Placental pericyte (primary cell): Measurements from ENCODE around the gene CTNNA2. TPM values are rescaled to one million over a fixed set of nuclear protein-coding genes. Genes with fewer than 3 reads are reported as not detected.

Experiments used
- small RNA-seq: library from RNA; depleted of rRNA; stranded (forward); fragments of <200 nt; gene quantifications from one replicate; pipeline ENCODE3, GENCODE V24; 2012; ENCODE audit warnings: low replicate concordance
- total RNA-seq: library from RNA; depleted of rRNA; stranded (reverse); fragments of >200 nt; gene quantifications from 2 replicates; pipeline ENCODE4 v1.2.3, GENCODE V29; 2012

Gene CTNNA2
- total RNA-seq: under 0.01 TPM in 1 of 2 replicates, not detected in the other

DNA sequence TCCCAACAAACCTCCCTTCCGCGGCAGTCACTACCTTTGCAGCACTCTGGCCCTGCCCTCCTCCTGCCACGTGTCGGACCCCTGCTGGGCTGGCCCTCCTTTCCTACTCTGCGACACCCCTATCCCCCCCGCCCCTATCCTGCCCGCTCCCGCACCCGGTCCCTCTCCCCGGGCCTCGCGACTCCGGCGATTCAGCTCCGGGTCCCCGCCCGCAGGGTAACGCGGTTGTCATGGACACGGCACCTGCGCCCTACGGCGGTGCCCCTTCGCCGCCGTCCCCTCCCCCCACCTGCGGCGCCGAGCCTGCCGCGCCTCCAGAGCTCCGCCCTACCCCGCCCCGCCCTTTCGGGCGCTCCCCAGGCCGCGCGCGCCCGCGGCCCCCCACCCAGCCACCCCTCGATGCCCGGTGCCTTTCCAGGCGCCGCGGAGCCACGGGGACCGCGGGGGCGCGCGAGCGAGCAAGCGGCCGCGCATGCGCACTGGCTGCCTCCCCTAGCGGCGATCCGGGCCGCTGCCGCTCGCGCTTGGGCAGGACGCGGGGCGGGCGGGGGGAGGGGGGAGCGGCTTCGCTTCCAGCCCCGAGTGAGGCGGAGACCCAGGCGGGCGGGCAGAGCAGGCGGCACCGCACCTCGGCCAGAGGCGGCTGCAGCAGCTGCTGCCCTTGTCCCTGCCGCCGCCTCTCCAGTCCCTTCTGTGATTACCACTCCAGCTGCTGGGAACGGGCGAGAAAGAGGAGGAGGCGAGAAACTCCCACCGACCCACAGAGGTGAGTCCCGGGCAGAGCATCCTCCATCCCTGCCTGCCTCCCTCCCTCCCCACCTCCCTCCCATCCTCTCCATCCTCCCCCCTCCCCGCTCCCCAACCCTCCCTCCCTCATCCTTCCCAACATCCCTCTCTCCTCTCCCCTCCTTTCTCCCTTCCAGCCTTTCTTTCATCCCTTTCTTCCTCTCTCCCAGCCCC, at the start of gene CTNNA2:
Gene CTNNA2 (plus strand): TSS at position 610 of the 960 bp plus-strand sequence.

DNA sequence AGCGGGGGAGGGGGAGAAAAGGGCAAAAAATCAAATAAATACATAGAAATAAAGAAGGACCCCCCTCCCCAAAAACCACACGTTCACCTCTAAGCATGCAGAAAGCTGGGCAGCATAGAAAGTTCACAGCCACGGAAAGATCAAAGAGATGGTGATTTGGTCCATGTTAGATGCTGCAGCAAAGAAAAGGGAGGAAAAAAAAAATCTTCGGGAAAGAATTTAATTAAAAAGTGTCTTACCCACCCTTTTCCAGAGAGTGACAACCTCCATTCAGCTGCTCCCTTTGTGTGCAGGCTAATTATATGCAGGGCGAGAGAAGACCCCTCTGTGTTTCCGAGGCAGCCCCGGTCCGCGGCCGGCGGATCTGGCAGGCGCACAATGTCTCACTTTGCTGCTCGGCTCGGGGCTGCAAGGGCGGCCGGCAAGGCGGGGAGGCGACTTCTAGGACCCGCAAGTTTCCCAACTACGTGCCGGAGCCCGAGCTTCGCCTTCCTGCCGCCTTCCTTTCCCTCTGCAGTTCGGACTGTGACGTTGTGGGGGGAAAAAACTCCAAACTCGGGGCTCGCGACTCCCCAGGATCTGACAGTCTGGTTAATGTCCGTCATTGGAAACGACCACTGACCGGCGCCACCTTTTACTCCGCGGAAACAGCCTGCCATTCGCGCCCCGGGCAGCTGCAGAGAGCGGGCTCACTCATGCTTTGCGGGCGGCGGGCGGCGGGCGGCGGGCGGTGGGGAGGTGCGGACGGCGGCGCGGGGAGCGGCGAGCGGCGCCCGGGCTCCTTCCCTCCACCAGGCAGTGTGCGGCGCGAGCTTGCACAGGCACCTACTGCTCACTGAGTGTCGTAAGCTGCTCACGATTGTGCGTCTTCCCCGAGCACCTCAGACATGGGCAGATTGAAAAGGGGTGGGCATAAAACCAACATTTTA, 791.3 kb downstream of the CTNNA2 start, which contains the start of gene LRRTM1:
Gene LRRTM1 (minus strand): TSS at position 844 of the 929 bp plus-strand sequence. CDS start 933 bp downstream, outside the sequence.

Small RNA genes within 50 kb of the gene (small RNA-seq; reads per million reads assigned to genes)
- gene MIR4264: not detected
- gene MIR8080: not detected
- gene RNU6-561P: not detected
